Left lung (tissue), 10 donors: ENCODE results near the gene TFAP2D. TPM values are rescaled to one million over a fixed set of nuclear protein-coding genes. Genes with fewer than 3 reads are reported as not detected.

ENCODE experiments used
- ATAC-seq: fragments of 200-7000 bp; cut with Tn5 transposase; one replicate; pipeline ENCODE4 v1.9.1; 2020; ENCODE audit warnings: moderate library complexity
- DNase-seq, 4 donors: peaks; one replicate each; pipeline ENCODE4 v3.0.0-alpha.2; 2013 to 2020
- H3K27ac ChIP-seq, 2 donors: fragments of 200-600 bp; sonication (generic) in 1 of 2; one replicate each; pipeline versions ENCODE4 v1.5.0 to v1.8.0; 2020 to 2021
- H3K27me3 ChIP-seq, 2 donors: fragments of 200-600 bp; sonication (generic) in 1 of 2; one replicate each; pipeline versions ENCODE4 v1.5.0 to v1.8.0; 2020 to 2021
- H3K36me3 ChIP-seq, 2 donors: fragments of 200-600 bp; sonication (generic) in 1 of 2; one replicate each; pipeline versions ENCODE4 v1.5.0 to v1.8.0; 2020 to 2021
- H3K4me1 ChIP-seq, 2 donors: fragments of 200-600 bp; one replicate each; pipeline ENCODE4 v1.8.0; 2021
- H3K4me3 ChIP-seq, 2 donors: fragments of 200-600 bp; sonication (generic) in 1 of 2; one replicate each; pipeline versions ENCODE4 v1.5.0 to v1.8.0; 2020 to 2021; ENCODE audit warnings: mild to moderate bottlenecking in 1 of 2
- H3K9me3 ChIP-seq, 2 donors: fragments of 200-600 bp; sonication (generic) in 1 of 2; one replicate each; pipeline versions ENCODE4 v1.5.0 to v1.8.0; 2020 to 2021
- intact Hi-C, 2 donors: fragments of 100-400 bp; cut with DNase I; formaldehyde crosslinking; loops; one replicate each; pipeline versions ENCODE4 v1.11.2 to v1.14.2; 2022
- polyA plus RNA-seq, 6 donors: library from polyadenylated mRNA; unstranded; fragments of 120-200 nt; gene quantifications; one replicate each; pipeline ENCODE4 v1.2.1, GENCODE V29; 2013; ENCODE audit not compliant: insufficient read length in 6 of 6
- total RNA-seq, 2 donors: library from RNA; stranded (reverse); fragmentation: NEBNext Ultra II Directional; extraction: Animal tissue kit (Norgen Biotek cat#: 25700); gene quantifications; one replicate each; pipeline ENCODE4 v1.2.1, GENCODE V29; 2021
- TF ChIP-seq, protein P1 (sequence below), 2 donors: fragments of 200-600 bp; sonication (generic) in 1 of 2; IDR thresholded peaks; one replicate each; pipeline versions ENCODE4 v1.5.0 to v1.8.0; 2021; ENCODE audit warnings: antibody characterized with exemption in 2 of 2
- donor health status: DM: no; HTN: yes; CAD: no.
- donor health status: DM: no; HTN: no; CAD: no.

The TFAP2D gene
- total and polyA plus RNA-seq, 8 donors: not detected

DNA sequence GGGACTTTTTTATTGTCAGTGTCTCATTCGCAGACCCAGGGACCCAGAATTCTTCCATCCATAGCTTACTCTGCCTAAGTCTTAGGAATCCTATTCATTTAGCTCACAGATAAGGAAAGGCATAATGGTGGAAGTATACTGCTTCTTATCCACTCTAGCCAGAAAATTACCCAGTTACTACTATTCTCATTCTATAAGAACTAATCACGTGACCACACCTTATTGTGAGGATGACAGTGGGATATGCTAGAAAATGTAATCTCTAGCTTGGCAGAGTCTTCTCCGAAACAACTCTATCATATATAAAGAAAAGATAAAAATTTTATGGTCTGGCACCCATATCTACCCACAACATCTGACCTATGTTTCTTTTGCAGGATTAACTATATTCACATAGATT is 21.2 kb downstream of the TFAP2D start:
- intact Hi-C loops: no loop called here
- no peaks in the 10 kb centered on the region for H3K36me3 ChIP-seq
- H3K4me1 ChIP-seq: no peaks in the 10 kb centered on the region
- H3K4me3 ChIP-seq: no peak overlapping the region
- DNase-seq (no peak), ATAC-seq (no peak)
- H3K27me3 ChIP-seq: no peaks in the 10 kb centered on the region
- no peaks in the 10 kb centered on the region for H3K9me3 ChIP-seq
- TF ChIP-seq, protein P1, sequence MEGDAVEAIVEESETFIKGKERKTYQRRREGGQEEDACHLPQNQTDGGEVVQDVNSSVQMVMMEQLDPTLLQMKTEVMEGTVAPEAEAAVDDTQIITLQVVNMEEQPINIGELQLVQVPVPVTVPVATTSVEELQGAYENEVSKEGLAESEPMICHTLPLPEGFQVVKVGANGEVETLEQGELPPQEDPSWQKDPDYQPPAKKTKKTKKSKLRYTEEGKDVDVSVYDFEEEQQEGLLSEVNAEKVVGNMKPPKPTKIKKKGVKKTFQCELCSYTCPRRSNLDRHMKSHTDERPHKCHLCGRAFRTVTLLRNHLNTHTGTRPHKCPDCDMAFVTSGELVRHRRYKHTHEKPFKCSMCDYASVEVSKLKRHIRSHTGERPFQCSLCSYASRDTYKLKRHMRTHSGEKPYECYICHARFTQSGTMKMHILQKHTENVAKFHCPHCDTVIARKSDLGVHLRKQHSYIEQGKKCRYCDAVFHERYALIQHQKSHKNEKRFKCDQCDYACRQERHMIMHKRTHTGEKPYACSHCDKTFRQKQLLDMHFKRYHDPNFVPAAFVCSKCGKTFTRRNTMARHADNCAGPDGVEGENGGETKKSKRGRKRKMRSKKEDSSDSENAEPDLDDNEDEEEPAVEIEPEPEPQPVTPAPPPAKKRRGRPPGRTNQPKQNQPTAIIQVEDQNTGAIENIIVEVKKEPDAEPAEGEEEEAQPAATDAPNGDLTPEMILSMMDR (IDR thresholded peaks at IDR 0.05): no peak
- no peak overlapping the region for H3K27ac ChIP-seq

DNA sequence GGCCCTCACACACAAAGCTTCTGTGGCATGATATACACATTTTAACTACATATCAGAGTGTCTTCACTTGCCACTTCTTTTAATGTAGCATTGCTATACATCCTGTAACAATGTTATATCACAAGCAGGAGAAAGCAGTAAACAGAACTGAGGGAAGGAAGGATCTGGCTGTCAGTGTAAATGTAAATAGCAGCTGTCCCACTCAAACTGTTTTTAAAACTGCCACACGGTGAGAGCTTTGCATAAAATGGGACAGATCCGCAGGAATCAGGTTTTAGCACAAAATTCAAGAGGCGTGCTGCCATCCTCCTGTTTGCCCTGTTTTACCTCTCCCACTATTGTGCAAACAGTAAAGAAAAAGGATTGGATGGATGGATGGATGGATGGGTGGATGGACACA is 28.8 kb downstream of the TFAP2D start:
- TF ChIP-seq, protein P1 (IDR thresholded peaks at IDR 0.05): no peak
- H3K27ac ChIP-seq: no peak overlapping the region
- DNase-seq: no peak
- no peaks in the 10 kb centered on the region for H3K4me1 ChIP-seq
- H3K27me3 ChIP-seq: no peaks in the 10 kb centered on the region
- no peaks in the 10 kb centered on the region for H3K9me3 ChIP-seq
- H3K36me3 ChIP-seq: no peaks in the 10 kb centered on the region
- intact Hi-C loops: no loop called here
- no peak overlapping the region for H3K4me3 ChIP-seq
- ATAC-seq: no peak

DNA sequence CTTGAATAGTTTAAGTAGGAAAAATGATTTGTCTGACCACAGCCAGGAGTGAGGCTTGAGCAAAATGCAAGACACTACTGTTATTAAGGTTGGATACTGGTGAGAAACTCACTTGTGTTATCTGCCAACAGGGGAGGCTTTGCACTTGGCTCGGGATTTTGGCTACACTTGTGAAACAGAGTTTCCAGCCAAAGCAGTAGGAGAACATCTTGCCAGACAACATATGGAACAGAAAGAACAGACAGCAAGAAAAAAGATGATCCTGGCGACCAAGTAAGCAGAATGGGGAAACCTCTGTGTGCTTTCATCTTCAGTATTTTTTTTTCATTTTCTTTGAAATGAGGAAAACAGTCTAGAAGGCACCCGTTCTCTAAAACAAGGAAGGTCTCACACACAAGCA is 31.6 kb downstream of the TFAP2D start:
- H3K36me3 ChIP-seq: no peaks in the 10 kb centered on the region
- H3K4me3 ChIP-seq: no peak overlapping the region
- ATAC-seq (no peak), DNase-seq (no peak)
- no peak overlapping the region for H3K27ac ChIP-seq
- no peaks in the 10 kb centered on the region for H3K27me3 ChIP-seq
- no peaks in the 10 kb centered on the region for H3K9me3 ChIP-seq
- TF ChIP-seq, protein P1 (IDR thresholded peaks at IDR 0.05): no peak
- no peaks in the 10 kb centered on the region for H3K4me1 ChIP-seq
- intact Hi-C loops: no loop called here

DNA sequence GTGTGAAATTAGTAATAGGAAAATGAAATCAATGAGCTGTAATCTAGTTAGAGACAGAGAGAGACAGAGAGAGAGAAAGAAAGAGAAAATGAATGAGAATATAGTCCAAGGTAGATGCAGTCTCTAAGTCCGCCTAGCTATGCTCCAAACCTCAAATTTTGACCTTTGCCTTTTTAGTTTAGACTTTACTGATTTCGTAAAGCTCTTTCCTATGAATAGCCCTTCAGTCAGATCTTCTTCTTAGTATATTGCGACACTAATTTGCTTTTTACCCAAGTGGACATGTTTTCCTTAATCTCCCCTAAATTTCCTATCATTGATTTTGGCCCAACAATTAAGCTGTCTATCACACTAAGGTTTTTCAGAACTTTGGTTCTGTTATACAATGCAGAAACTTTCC is 49.5 kb downstream of the TFAP2D start:
- Histone ChIP-seq H3K27ac (no peak overlapping the region), H3K36me3 (no peaks in the 10 kb centered on the region), H3K4me3 (no peak overlapping the region), H3K9me3 (peaks cover 0 to 2% of the 10 kb centered on the region in 2 donors), H3K4me1 (no peaks in the 10 kb centered on the region), H3K27me3 (no peaks in the 10 kb centered on the region)
- DNase-seq (no peak), ATAC-seq (no peak)
- intact Hi-C loops: no loop called here
- TF ChIP-seq, protein P1 (IDR thresholded peaks at IDR 0.05): no peak

DNA sequence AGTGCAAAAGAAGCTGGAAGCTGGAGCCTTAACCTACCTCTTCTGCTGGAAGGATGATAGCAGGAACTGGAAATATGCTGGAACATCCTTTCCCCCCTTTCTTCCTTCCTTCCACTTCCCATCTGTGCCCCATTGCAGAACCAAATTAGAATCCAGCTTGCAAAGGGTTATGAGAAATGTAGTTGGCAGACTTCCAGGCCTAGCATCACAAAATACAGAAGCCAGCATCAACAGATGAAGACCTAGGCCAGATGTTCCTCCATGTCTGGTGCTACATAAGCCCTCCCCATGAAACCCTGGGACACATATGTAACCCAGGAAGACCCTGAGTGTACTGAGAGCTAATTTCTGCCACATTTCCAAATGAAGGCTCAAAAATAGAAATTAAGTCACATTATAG is 65.4 kb downstream of the TFAP2D start:
- Histone ChIP-seq H3K27ac (no peak overlapping the region), H3K36me3 (no peaks in the 10 kb centered on the region), H3K9me3 (no peaks in the 10 kb centered on the region), H3K4me1 (no peaks in the 10 kb centered on the region), H3K4me3 (no peak overlapping the region), H3K27me3 (no peaks in the 10 kb centered on the region)
- DNase-seq (no peak), ATAC-seq (no peak)
- intact Hi-C loops: no loop called here
- TF ChIP-seq, protein P1 (IDR thresholded peaks at IDR 0.05): no peak
